NCI-H1092 treated with DMSO at 0.1 percent for 48 hours (cell line): ENCODE results near the gene CCNK.

Experiments used
- DNase-seq: peaks from one replicate; lab custom pipeline; 2025; lab: John Stamatoyannopoulos, UW

CCNK gene

DNA sequence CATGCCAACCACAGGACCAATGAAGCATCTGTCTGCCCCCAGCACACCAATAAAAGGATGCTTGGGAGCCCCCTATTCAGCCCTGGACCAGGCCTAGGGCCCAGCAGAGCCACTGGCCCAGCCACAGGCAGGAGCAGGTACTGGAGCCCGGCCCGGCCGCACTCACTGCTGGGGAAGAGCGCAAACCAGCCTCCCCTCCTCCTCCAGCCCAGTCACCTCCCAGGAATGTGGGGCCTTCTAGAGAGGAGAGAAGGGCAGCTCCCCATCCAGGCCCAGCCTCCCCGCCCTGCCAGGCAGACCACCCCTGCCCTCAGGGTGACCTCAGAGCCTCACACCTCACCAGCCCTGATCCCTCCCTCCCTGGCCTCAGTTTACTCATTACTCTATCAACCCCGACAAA is 56.2 kb downstream of the CCNK start:
- DNase-seq: no peak

DNA sequence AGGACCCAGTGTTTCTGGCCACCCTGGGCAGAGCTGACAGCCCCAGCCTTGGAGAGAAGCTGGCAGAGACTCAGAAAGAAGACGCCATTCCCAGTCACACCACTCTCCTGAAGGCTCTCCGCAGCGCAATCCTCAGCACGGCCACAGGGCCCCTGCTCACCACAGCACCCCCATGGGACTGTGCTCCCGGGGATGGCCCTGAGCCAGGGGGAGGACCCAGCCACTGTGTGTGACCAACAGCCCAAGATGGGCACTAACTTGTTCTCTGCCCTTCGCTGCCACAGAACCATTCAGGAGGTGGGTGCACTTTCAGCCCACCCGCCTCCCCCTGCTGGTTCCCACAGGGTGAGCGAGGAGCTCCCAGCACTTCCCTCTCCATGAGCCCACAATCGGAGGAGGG is 57.1 kb downstream of the CCNK start:
- DNase-seq: no peak

DNA sequence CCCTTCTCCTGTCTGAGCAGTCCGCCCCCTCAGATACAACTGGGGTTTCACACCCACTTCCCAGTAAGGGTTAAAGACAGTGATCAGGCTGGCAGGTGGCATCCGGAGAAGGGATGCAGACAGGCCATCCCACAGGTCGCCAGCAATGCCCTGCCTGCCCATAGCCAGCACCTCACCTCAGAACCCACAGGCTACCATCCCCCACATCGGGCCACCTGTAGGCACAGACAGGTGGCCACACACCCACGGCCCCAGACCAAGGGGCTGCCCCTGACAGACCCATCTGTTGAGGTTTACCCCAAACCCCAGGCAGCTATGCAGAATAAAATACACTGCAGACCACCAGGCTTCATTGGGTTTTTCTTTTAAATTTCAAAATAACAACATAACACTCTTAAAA is 57.5 kb downstream of the CCNK start:
- no peak for DNase-seq

DNA sequence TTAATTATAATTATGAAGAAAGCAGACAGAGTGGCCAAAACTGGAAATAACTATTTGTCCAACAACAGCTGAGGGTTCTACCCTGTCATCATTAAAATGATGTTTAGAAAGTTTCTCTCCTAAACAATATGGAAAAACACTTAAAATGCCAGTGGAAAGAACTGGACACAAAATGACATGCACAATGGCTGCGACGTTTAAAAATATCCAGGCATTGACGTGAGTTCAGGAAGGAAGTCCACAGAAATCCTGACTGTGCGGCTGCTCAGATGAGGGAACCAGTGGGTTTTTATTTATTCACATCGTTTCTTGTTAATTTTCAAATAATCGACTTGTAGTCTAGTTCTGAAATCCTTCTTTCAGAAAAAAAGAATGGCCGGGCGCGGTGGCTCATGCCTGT is 58.3 kb downstream of the CCNK start:
- no peak for DNase-seq

DNA sequence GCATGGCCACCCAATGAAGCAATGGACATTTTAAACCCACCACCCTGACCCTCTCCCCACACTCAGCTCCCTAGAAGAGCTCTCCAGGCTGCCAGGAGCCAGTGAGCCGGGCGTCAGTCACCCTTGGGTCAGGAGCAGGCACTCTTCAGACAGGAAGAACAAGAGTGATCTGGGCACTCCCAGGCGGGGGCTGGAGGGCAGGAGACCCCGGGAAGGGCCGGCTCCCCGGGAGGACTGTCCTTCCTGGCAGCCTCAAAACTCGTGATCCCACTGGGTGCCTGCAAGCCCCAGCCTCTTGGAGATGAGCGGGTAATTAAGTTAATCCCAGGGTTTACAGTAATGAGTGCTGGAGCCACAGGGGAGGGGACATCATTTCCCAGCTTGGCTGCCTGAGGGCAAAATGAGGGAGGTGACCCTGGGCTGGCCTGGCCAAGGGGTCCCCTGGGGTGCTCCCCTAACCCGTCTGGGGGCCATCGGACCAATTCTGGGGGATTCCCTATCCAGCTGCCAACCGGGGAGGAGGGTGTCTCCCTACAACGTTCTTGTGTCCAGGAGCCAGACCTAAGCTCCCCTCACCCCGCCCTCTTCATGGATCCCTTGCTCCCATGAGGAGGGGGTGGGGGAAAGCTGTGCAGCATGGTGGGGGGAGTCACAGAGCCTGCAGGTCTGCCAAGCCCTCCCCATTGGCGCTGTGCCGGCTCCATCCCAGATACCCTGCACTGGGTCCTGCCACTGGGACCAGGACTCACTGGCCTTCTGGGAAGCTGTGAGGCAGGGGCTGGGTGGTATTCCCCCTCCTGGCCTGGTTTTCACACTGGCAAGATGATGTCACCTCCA is 59.2 kb downstream of the CCNK start:
- DNase-seq: no peak

DNA sequence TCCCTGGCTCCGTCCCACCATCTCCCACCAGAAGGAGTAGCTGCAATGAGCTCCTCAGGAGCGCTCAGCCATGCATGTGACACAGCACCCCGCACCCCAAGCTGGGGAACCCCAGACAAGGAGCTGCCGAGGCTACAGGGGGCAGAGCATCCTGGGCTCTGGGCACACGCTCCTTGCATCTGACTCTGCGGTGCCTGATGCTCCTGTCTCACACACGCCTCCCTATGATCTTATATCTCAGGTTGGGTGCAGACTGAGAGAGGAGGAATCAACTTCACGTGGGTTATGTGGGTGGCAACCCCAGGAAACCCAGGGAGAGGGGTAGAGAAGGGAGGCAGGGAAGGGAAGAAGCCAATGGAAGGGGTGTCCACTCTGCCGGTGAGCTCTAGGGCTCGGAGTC is 60.0 kb downstream of the CCNK start:
- no peak for DNase-seq

DNA sequence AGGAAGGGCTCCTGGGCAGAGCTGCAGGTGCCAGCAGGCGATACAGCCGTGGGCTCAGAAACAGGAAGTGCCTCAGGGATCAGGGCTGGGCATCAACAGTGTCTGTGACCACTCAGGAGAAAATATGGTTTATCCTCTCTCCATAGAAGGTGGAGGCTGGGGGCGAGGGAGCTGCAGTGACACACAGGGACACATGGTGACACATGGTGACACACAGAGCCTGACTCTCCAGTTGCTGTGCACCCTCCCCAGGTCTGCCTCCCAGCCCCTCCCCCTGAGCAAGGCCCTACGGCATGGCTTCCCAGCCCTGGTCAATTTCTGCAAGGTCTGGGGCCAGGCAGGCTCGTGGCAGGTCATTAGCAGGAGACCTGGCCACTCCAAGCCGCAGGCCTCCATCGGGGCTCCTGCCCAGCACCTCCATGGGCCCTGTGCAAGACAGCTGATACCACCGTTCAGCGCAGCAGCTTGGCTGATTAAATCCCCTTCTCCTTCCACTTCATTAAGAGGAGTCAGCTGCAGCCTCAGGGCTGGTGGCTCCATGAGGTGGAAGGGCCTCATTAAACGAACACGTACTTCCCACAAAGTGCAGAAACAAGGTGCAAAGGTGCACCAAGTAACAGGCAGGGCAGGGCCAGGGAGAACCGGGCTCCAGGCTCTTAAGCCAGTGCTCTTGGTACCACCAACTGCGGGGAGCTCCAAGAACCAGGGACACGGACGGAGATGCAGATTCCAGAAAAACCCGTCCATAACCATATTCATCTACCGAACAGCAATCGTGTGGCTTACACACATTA is 60.7 kb downstream of the CCNK start:
- no peak for DNase-seq

DNA sequence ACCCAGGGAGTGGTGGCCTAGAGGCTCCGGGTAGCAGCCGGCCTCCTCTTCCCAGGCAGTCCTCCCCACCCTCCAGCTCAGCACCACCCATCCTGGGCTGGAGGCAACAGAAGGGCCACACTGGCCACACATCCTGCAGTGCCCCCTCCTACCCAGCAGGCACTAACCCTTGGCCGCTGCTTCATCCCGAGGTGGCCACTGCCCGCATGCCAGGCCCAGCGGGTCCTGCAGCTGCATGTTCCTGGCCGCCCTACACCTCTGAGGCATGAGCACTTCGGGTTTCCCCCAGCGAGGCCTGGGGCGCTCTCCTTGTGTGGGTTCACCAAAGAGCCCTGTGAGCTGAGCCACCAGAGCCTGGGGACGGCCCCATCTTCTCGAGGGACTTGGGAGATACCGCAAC is 61.4 kb downstream of the CCNK start:
- no peak for DNase-seq

DNA sequence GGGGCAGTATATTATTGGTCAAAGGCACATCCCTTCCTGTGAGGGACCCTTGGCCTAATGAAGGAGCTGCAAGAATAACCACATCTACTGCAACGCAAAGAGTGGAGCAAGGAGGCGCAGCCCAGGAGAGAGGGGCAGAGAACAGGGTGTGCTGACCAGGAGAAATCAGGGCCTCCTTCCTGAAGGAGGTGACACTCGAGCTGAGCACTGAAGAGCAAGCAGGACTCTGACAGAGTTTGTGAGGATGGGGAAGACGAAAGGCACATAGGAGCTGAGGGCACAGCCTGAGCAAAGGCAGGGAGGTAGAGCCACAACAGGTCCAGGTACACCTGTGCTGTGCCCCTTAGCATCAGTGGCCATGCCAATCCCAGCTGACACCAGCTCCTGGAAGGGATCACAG is 62.2 kb downstream of the CCNK start:
- no peak for DNase-seq

DNA sequence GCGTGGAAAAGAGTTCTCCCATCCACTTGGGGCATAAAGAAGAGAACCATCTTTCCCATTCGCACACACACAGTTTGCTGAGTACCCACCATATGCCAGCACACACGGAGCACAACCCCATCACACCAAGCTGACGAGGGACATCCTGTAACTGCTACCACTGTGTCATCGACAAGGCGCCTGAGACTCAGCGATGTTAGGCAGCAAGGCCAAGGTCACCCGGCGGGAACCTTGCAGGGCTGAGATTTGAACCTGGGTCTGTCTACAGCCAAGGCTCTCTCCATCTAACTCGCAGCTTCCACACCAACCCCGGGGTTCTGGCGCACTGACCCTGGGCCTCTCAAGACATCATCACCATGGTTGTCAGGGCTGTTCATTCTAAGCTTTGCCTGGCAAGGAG is 62.8 kb downstream of the CCNK start:
- DNase-seq: no peak

DNA sequence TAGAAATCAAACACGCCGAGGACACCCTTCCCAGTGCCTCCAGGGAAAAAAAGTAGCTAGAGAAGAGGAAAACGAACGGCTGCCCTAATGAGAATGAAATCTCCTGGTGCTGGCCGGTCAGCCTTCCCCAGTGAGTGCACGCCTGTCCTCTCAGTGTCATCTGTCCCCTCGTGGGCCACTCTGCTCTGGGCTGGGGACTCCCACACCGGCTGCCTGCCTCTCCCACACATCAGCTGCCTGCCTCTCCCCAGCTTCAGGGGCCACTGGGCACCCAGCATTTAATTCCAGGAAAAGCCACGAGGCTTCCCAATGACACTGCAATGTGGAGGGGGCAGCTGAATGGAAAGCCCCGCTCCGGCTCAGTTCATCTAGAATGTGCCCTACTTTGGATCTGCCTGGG is 63.8 kb downstream of the CCNK start:
- no peak for DNase-seq

DNA sequence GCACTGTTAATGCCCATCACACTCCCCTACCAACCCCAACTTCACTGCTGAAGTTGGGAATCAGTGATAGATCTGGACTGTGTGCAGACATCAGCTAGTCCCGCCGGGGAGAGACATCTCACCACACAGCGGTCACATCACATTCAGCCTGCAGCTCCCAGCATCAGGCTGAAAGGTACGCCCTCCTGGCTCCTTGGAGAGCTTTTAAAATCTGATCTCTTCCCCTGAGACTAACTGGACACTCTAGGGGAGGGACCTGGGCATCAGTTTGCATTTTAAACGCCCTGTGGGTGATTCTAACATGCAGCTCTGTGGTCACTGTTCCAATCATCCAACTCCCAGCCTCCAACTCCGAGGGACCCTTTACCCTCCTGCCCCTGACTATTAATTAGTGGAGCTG is 64.4 kb downstream of the CCNK start:
- DNase-seq: no peak

DNA sequence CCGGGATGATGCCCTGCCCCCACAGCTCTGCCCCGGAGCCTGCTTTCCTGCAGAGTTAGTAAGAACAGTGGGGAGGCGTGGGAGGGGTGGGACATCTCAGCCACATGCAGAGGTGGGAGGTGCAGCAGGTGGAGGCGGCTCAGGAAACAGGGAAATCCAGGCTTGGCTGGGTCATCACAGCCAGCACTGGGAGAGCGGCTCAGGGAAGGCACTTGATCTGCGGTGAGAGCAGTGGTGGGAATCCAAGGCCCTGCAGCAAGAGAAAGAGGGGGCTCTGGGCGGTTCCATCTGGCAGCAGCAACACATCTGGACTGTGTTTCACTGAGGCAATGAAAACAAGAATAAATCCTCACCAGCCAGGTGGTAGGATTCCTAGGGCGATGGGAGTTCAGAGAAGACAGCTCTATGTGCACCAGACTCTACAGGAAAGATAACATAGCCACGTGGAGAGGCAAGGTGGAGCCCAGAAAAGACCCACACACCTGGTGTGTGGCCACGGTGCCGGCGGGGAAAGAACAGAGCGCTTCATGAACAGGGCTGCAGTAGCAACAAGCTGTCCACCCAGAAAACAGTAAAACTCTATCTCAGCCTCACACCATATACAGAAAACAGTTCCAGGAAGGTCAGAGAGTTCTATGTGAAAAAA is 65.1 kb downstream of the CCNK start:
- no peak for DNase-seq

DNA sequence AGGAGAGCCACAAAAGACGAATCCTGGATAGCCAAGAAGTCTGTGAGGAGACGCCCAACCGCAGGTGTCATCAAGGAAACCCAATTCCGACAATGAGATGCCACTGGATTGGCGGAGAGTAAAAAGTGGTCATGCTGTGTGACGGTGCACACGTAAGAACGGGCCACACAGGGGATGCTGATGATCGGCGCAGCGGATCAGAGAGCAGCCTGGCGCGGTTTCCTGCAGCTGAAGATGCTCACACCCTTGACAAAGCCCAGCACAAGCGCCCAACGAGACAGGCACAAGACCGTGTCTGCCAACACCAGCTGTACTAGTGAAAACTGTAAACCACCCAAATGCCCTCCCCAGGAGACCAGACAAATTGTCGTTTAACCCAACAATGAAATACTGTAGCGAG is 67.0 kb downstream of the CCNK start:
- peak; percentile 49 for DNase-seq

DNA sequence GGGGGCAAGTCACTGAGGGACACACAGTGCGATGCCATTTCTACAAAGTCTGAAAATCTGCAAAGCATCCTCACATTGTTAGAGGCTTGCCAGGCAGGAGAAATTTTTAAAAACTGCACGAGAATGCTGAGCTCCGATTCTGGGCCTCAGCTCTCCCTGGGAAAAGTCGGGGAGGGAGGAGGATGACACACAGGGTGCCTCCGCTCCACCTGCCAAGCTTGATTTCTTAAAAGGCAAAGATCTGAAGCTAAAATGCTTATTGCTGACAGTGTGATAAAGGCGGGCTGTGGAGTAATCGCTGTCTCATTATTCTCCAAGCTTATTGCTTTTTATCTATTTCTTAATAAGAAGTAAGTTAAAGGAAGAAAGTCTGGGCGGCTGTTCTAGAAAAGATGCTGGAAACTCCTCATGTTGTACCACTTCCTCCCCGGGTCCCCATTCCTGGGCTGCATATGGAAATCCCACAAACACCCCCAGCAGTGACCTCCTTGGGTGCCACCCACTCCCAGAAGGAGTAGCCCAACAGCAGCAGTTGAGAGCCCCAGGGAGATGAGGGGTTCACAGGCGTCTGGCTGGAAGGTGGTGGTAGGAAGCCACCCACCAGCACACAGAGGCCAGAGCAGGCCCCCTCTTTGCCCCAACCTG is 67.8 kb downstream of the CCNK start:
- no peak for DNase-seq

DNA sequence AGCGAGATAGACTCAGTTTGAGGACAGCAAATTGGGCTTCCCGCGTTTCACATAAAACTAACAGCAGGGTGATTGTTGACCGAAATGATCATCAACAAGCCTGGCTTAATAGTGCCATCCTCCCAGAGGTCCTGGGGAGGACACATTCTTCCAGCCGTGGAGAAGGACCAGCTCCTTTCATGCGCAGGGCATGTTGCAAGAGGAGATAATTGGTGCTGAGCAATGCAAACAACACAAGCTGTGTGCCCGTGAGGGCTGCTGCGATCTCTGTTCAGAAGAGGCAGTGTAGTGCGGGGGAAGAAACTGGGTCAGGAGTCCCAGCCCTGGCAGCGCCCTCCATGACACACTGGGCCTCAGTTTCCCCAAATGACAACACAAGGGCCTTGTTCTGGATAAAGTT is 68.5 kb downstream of the CCNK start:
- DNase-seq: no peak

DNA sequence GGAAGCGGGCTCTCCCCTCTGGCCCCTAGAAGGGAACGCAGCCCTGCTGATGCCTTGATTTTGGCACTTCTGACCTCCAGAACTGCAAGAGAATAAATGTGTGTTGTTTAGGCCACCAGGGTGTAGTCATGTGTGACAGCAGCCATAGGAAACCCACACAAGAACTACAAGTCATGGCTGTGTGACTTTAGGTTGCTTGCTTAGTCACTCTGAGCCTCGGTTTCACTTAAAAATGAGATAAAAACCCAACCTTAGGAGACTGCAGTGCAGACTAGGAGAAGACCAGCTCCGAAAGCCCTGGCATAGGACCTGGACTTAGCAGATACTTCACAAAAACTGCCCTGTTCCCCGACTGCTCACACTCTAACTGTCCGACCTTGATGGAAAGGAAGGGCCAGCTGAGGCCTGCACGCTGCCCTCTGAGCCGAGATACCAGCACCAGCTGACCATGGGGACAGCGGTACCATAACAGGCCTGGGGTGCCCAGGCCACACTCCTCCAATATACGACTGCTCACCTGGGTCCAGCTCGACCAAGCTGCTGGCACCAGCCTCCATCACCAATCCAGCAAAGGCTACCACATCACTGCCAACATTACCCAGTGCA is 69.3 kb downstream of the CCNK start:
- DNase-seq: no peak

DNA sequence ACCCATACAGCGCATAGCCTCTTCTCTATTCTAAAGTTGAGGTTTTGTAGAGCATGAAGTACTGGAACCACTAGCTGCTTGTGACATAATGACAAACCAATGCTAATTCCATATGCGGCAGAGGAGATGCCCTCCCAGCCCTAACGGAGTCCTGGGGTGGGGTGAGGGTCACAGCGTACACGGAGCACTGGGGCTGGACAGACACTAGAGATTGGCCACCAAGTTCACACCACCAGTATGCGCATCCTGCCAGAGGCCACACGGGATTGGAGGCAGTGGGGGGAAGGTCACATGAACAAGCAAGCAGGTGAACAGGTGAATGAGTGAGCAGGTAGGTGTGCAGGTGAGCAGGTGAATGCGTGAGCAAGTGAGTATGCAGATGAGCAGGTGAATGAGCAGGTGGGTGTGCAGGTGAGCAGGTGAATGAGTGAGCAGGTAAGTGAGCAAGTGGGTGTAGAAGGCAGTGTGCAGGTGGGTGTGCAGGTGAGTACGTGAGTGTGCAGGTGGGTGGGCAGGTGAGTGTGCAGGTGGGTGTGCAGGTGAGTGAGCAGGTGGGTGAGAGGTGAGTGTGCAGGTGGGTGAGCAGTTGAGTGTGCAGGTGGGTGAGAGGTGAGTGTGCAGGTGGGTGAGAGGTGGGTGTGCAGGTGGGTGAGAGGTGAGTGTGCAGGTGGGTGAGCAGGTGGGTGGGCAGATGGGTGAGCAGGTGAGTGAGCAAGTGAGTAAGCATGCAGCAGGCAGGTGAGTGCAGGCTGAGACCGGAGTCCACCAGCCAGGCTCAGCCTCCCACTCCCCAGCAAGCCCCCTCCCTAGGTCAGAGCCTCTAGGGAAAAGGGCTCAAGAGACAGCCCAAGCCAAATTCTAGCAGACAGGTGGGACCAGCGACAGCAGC is 70.1 kb downstream of the CCNK start:
- DNase-seq: no peak

DNA sequence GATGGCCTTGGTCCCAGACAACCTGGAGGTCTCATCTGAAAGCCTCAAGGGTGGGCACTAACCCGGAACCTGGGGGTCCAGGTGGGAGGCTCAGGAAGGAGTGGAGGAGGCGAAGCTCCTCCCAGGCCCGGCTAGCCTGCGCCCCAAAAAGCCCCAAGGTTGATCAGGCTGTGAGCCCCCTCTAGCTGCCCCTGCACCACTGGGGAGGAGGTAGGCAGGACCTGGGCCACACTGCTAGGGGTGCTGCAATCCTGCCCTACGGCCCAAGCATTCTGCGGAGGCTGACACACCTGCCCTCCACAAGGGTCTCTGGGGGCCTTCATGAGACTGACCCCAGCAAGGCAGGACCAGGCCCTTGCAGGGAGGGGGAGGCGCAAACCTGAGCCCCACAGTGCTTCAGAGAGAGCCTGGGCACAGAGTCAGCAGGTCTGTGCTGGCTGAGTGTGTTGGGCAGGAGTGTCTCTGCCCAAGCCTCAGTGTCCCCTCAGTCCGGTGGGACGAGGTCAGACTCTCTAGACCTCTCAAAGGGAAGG is 70.9 kb downstream of the CCNK start:
- no peak for DNase-seq

DNA sequence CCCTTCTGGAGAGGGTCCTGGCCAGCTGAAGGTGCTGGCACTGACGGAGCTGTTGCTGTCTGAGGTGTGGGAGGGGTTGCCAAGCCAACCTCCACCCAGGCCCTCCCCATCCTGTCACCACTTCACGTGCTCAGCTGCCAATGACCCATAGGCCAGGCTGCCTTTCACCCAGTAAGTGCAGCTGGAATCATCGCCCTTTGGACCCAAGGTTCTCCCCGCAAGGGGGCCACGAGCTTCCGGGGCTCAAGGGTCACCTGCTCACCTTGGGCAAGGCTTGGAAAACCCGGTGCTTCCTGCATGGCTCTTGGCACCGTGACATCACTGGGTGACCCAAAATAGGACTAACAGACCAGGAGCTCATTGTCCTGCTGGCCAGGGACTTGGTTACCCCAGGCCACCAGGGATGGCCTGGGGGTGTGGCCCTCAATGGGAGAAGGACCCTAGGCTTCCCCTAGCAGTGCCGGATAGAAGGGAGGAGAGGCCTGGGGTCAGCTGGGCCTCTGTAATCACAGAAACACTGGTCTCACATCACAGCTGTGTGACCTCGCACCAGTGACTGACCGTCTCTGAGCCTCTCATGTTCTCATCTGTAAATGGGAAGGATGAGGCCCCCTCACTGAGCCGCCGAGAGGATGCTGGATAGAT is 71.5 kb downstream of the CCNK start:
- no peak for DNase-seq
